Fibroblast of upper back skin (primary cell): ENCODE results near the gene CINP.
"Not testable (repeated sequence)": the region's sequence is repeated elsewhere in the genome, so short reads cannot be mapped to it uniquely, and the experiment has no call there.

Experiments used
- DNase-seq: peaks from one replicate; pipeline ENCODE4 v3.0.0-alpha.2; 2013

The CINP gene

GRCh38 chr14:102352213-102352612, 10.5 kb downstream of the CINP start:
- DNase-seq, result no peak

- DNase-seq, result not testable (repeated sequence)
Observed at GRCh38 chr14:102351593-102351992, 11.1 kb downstream of the CINP start.

- no peak for DNase-seq
Observed at GRCh38 chr14:102351023-102351422, 11.7 kb downstream of the CINP start.

- no peak for DNase-seq
Observed at GRCh38 chr14:102348376-102348775, 14.3 kb downstream of the CINP start.

- DNase-seq, result no peak
Observed at GRCh38 chr14:102346645-102347044, 16.0 kb downstream of the CINP start.

GRCh38 chr14:102345232-102345631, 17.5 kb downstream of the CINP start:
- no peak for DNase-seq

GRCh38 chr14:102344485-102344884, 18.2 kb downstream of the CINP start:
- DNase-seq, result no peak

- DNase-seq, result no peak
Observed at GRCh38 chr14:102344084-102344483, 18.6 kb downstream of the CINP start.

GRCh38 chr14:102342238-102342637, 20.5 kb downstream of the CINP start:
- DNase-seq, result no peak

- DNase-seq, result no peak
Observed at GRCh38 chr14:102341566-102341965, 21.1 kb downstream of the CINP start.

GRCh38 chr14:102338724-102339123, 24.0 kb downstream of the CINP start:
- DNase-seq, result no peak

GRCh38 chr14:102335163-102335562, 27.5 kb downstream of the CINP start:
- no peak for DNase-seq

- no peak for DNase-seq
Observed at GRCh38 chr14:102333795-102334705, 28.6 kb downstream of the CINP start.

- DNase-seq, result no peak
Observed at GRCh38 chr14:102333390-102333789, 29.3 kb downstream of the CINP start.

GRCh38 chr14:102330806-102331205, 31.9 kb downstream of the CINP start:
- no peak for DNase-seq

GRCh38 chr14:102329381-102329780, 33.3 kb downstream of the CINP start:
- DNase-seq, result not testable (repeated sequence)

GRCh38 chr14:102326583-102326982, 36.1 kb downstream of the CINP start:
- DNase-seq, result no peak

- no peak for DNase-seq
Observed at GRCh38 chr14:102325791-102326345, 36.8 kb downstream of the CINP start.

GRCh38 chr14:102323102-102323501, 39.6 kb downstream of the CINP start:
- DNase-seq, result peak; percentile 80

- DNase-seq, result no peak
Observed at GRCh38 chr14:102321456-102322422, 41.0 kb downstream of the CINP start.

- no peak for DNase-seq
Observed at GRCh38 chr14:102320671-102321455, 41.8 kb downstream of the CINP start.

- peak; percentile 48 for DNase-seq
Observed at GRCh38 chr14:102320033-102320660, 42.5 kb downstream of the CINP start.
